SK-N-SH treated with all-trans-retinoic acid at 6 μM for 48 hours (cell line): ENCODE measurements around the gene CDC42SE1.

Experiments
- ARNTL ChIP-seq: fragments of 450-650 bp; formaldehyde crosslinking; IDR thresholded peaks from 2 replicates; pipeline ENCODE4 v1.5.0; 2020; ENCODE audit warnings: low read depth, mild to moderate bottlenecking, moderate library complexity, borderline replicate concordance
- BACH2 ChIP-seq: fragments of 250-450 bp; sonication (Bioruptor Pico); IDR thresholded peaks from 2 replicates; pipeline ENCODE4 v1.9.0; 2021; ENCODE audit warnings: mild to moderate bottlenecking, borderline replicate concordance
- CSDC2 ChIP-seq: fragments of 250-450 bp; sonication (Bioruptor Pico); IDR thresholded peaks from 2 replicates; pipeline ENCODE4 v1.5.0; 2020; ENCODE audit warnings: mild to moderate bottlenecking, moderate library complexity
- ESRRG ChIP-seq: fragments of 250-450 bp; sonication (Bioruptor Pico); IDR thresholded peaks from 2 replicates; pipeline ENCODE4 v1.6.1; 2021; ENCODE audit warnings: mild to moderate bottlenecking
- OSR1 ChIP-seq: fragments of 250-450 bp; sonication (Bioruptor Pico); IDR thresholded peaks from 2 replicates; pipeline ENCODE4 v1.8.0; 2022; ENCODE audit warnings: moderate library complexity, mild to moderate bottlenecking, inconsistent platforms
- RARB ChIP-seq: fragments of 250-450 bp; sonication (Bioruptor Pico); IDR thresholded peaks from 2 replicates; pipeline ENCODE4 v1.8.0; 2021; ENCODE audit warnings: mild to moderate bottlenecking, moderate library complexity
- TCF4 ChIP-seq: fragments of 250-450 bp; sonication (Bioruptor Pico); IDR thresholded peaks from 2 replicates; pipeline ENCODE4 v1.8.0; 2021; ENCODE audit warnings: mild to moderate bottlenecking, moderate library complexity, borderline replicate concordance
- ZC3H10 ChIP-seq: fragments of 250-450 bp; sonication (Bioruptor Pico); IDR thresholded peaks from 2 replicates; pipeline ENCODE4 v1.5.1; 2021; ENCODE audit warnings: mild to moderate bottlenecking, moderate library complexity
- ZFP3 ChIP-seq: fragments of 250-450 bp; sonication (Bioruptor Pico); IDR thresholded peaks from 2 replicates; pipeline ENCODE4 v1.5.0; 2020; ENCODE audit warnings: mild to moderate bottlenecking, moderate library complexity
- ZFP30 ChIP-seq: fragments of 450-650 bp; formaldehyde crosslinking; IDR thresholded peaks from 2 replicates; pipeline ENCODE4 v1.5.0; 2022; ENCODE audit warnings: mild to moderate bottlenecking, moderate library complexity
- TF ChIP-seq, protein P1 (sequence below): fragments of 250-450 bp; sonication (Bioruptor Pico); IDR thresholded peaks from 2 replicates; pipeline ENCODE4 v1.5.1; 2020; ENCODE audit warnings: low read depth, mild to moderate bottlenecking, moderate library complexity
- TF ChIP-seq, protein P2 (sequence below): fragments of 250-450 bp; sonication (Bioruptor Pico); IDR thresholded peaks from 2 replicates; pipeline ENCODE4 v1.8.0; 2020; ENCODE audit warnings: mild to moderate bottlenecking, moderate library complexity, borderline replicate concordance
- TF ChIP-seq, protein P3 (sequence below): fragments of 250-450 bp; sonication (Bioruptor Pico); IDR thresholded peaks from 2 replicates; pipeline ENCODE4 v1.5.1; 2021; ENCODE audit warnings: mild to moderate bottlenecking, moderate library complexity
- TF ChIP-seq, protein P4 (sequence below): fragments of 250-450 bp; sonication (Bioruptor Pico); IDR thresholded peaks from 2 replicates; pipeline ENCODE4 v1.8.0; 2021; ENCODE audit warnings: low read depth, mild to moderate bottlenecking, moderate library complexity, borderline replicate concordance

DNA sequence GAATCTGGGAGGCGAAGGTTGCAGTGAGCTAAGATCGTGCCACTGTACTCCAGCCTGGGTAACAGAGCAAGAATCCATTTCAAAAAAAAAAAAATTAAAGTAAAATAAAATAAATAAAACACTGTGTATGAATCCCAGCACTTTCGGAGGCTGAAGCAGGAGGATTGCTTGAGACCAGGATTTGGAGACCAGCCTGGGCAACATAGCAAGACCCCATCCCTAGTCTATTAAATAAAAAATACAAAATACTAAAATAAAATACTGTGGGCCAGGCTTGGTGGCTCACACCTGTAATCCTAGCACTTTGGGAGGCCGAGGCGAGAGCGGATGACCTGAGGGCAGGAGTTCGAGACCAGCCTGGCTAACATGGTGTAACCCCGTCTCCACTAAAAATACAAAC is 27.3 kb downstream of the CDC42SE1 start:
- TF ChIP-seq, protein P1, sequence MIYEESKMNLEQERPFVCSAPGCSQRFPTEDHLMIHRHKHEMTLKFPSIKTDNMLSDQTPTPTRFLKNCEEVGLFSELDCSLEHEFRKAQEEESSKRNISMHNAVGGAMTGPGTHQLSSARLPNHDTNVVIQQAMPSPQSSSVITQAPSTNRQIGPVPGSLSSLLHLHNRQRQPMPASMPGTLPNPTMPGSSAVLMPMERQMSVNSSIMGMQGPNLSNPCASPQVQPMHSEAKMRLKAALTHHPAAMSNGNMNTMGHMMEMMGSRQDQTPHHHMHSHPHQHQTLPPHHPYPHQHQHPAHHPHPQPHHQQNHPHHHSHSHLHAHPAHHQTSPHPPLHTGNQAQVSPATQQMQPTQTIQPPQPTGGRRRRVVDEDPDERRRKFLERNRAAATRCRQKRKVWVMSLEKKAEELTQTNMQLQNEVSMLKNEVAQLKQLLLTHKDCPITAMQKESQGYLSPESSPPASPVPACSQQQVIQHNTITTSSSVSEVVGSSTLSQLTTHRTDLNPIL (CRISPR knock-in tag): no peak
- TF ChIP-seq ARNTL (CRISPR knock-in tag) (no peak), ZFP30 (CRISPR knock-in tag) (no peak), ESRRG (no peak), OSR1 (no peak), ZFP3 (CRISPR knock-in tag) (no peak), TCF4 (CRISPR knock-in tag) (no peak), RARB (CRISPR knock-in tag) (no peak), CSDC2 (CRISPR knock-in tag) (no peak), ZC3H10 (CRISPR knock-in tag) (no peak), BACH2 (CRISPR knock-in tag) (no peak)
- TF ChIP-seq, protein P2, sequence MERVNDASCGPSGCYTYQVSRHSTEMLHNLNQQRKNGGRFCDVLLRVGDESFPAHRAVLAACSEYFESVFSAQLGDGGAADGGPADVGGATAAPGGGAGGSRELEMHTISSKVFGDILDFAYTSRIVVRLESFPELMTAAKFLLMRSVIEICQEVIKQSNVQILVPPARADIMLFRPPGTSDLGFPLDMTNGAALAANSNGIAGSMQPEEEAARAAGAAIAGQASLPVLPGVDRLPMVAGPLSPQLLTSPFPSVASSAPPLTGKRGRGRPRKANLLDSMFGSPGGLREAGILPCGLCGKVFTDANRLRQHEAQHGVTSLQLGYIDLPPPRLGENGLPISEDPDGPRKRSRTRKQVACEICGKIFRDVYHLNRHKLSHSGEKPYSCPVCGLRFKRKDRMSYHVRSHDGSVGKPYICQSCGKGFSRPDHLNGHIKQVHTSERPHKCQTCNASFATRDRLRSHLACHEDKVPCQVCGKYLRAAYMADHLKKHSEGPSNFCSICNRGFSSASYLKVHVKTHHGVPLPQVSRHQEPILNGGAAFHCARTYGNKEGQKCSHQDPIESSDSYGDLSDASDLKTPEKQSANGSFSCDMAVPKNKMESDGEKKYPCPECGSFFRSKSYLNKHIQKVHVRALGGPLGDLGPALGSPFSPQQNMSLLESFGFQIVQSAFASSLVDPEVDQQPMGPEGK (CRISPR knock-in tag): no peak
- TF ChIP-seq, protein P3, sequence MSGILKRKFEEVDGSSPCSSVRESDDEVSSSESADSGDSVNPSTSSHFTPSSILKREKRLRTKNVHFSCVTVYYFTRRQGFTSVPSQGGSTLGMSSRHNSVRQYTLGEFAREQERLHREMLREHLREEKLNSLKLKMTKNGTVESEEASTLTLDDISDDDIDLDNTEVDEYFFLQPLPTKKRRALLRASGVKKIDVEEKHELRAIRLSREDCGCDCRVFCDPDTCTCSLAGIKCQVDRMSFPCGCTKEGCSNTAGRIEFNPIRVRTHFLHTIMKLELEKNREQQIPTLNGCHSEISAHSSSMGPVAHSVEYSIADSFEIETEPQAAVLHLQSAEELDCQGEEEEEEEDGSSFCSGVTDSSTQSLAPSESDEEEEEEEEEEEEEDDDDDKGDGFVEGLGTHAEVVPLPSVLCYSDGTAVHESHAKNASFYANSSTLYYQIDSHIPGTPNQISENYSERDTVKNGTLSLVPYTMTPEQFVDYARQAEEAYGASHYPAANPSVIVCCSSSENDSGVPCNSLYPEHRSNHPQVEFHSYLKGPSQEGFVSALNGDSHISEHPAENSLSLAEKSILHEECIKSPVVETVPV (CRISPR knock-in tag): no peak
- TF ChIP-seq, protein P4, sequence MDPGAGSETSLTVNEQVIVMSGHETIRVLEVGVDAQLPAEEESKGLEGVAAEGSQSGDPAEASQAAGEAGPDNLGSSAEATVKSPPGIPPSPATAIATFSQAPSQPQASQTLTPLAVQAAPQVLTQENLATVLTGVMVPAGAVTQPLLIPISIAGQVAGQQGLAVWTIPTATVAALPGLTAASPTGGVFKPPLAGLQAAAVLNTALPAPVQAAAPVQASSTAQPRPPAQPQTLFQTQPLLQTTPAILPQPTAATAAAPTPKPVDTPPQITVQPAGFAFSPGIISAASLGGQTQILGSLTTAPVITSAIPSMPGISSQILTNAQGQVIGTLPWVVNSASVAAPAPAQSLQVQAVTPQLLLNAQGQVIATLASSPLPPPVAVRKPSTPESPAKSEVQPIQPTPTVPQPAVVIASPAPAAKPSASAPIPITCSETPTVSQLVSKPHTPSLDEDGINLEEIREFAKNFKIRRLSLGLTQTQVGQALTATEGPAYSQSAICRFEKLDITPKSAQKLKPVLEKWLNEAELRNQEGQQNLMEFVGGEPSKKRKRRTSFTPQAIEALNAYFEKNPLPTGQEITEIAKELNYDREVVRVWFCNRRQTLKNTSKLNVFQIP (CRISPR knock-in tag): no peak
